ENCODE results near the gene DGKH. TPM values are rescaled to one million over a fixed set of nuclear protein-coding genes. Genes with fewer than 3 reads are reported as not detected.

DGKH gene
- total and polyA plus RNA-seq, 9 of the 15 experiments (the other 6 are each of a cell fraction or from before 2014, with no cell fraction given): 0.38 to 4.4 (median 3.1) TPM

DNA sequence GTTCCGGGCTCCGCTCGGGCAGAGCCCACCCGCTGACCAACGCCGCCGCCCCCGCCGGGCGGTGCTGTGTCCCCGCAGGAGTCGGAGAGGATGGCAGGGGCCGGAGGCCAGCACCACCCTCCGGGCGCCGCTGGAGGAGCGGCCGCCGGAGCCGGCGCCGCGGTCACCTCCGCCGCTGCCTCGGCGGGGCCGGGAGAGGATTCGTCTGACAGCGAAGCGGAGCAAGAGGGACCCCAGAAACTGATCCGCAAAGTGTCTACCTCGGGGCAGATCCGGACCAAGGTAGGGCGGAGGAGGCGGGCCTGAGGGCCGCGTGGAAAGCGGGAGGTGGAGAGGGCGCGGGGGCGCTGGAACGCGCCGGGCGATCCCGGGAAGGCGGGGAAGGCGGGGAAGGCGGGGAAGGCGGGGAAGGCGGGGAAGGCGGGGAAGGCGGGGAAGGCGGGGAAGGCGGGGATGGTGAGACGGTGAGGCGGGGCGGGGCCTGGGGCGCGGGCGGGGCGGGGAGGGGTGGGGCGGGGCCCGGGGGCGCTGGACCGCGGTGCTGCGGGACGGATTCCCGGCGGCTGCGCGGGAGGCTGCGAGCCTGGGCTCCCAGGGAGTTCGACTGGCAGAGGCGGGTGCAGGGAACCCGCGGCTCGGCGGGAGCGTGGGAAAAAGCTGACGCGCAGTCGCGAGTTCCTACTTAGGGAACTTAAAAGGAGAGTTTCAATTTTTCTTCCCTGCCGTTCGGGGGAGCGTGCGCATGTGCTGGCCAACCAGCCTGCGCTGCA lies 421 bp downstream of the DGKH start (continued):
- TF ChIP-seq, protein P1, sequence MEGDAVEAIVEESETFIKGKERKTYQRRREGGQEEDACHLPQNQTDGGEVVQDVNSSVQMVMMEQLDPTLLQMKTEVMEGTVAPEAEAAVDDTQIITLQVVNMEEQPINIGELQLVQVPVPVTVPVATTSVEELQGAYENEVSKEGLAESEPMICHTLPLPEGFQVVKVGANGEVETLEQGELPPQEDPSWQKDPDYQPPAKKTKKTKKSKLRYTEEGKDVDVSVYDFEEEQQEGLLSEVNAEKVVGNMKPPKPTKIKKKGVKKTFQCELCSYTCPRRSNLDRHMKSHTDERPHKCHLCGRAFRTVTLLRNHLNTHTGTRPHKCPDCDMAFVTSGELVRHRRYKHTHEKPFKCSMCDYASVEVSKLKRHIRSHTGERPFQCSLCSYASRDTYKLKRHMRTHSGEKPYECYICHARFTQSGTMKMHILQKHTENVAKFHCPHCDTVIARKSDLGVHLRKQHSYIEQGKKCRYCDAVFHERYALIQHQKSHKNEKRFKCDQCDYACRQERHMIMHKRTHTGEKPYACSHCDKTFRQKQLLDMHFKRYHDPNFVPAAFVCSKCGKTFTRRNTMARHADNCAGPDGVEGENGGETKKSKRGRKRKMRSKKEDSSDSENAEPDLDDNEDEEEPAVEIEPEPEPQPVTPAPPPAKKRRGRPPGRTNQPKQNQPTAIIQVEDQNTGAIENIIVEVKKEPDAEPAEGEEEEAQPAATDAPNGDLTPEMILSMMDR (IDR thresholded peaks at IDR 0.05 in 2 of 3, conservative IDR thresholded peaks at IDR 0.05 in 1 of 3; ENCODE audit: insufficient read depth in 2 of 3, low read depth in 1 of 3, low read length in 3 of 3): peak in 2 of 3 experiments; percentile 36 to 73; a peak in 4 of 6 replicates
- no peak for TF ChIP-seq SREBF2 (CRISPR knock-in tag; IDR thresholded peaks at IDR 0.05)
- TF ChIP-seq MYC (IDR thresholded peaks at IDR 0.05; ENCODE audit: low read depth, low read length): peak; percentile 27
- TF ChIP-seq MYC (CRISPR knock-in tag; IDR thresholded peaks at IDR 0.05; ENCODE audit: borderline replicate concordance, low read depth): no peak
- 0 out of 2 replicates have a peak, but pooled peaks have one; percentile 47 for TF ChIP-seq SUPT5H (IDR thresholded peaks at IDR 0.05)
- TF ChIP-seq TAF1 (IDR thresholded peaks at IDR 0.05; ENCODE audit: control insufficient read depth, extremely low read depth, insufficient read depth, low read length, severe bottlenecking): peak; percentile 36
- TF ChIP-seq HDAC1 (IDR thresholded peaks at IDR 0.05): peak in 1 of 2 experiments; percentile 53; a peak in 1 of 4 replicates
- TF ChIP-seq SMAD3 (CRISPR knock-in tag; conservative IDR thresholded peaks at IDR 0.05): no peak
- TF ChIP-seq ESRRA (IDR thresholded peaks at IDR 0.05; ENCODE audit: borderline replicate concordance, low read depth): 0 out of 2 replicates have a peak, but pooled peaks have one; percentile 12
- no peak for TF ChIP-seq ZNF445 (CRISPR knock-in tag; IDR thresholded peaks at IDR 0.05; ENCODE audit: low read depth)
- no peak for TF ChIP-seq SMAD1 (IDR thresholded peaks at IDR 0.05; ENCODE audit: low read depth, low read length, partially characterized antibody)
- TF ChIP-seq, protein P2, sequence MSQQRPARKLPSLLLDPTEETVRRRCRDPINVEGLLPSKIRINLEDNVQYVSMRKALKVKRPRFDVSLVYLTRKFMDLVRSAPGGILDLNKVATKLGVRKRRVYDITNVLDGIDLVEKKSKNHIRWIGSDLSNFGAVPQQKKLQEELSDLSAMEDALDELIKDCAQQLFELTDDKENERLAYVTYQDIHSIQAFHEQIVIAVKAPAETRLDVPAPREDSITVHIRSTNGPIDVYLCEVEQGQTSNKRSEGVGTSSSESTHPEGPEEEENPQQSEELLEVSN (IDR thresholded peaks at IDR 0.05; ENCODE audit: borderline replicate concordance in 1 of 2, extremely low read depth in 1 of 2, insufficient read depth in 1 of 2, insufficient read length in 1 of 2, low read depth in 1 of 2, low read length in 1 of 2, poor library complexity in 1 of 2, severe bottlenecking in 1 of 2): no peak
- TF ChIP-seq CBX1 (IDR thresholded peaks at IDR 0.05; ENCODE audit: low read depth): 0 out of 2 replicates have a peak, but pooled peaks have one; percentile 11
- peak; percentile 11 for TF ChIP-seq RBBP5 (IDR thresholded peaks at IDR 0.05; ENCODE audit: borderline replicate concordance, insufficient read depth, low read length, poor library complexity, severe bottlenecking)
- TF ChIP-seq RB1 (IDR thresholded peaks at IDR 0.05; ENCODE audit: low read depth): peak; percentile 26; the same call in 1 of the 2 replicates
- peak; percentile 69 for TF ChIP-seq POLR2A (conservative IDR thresholded peaks at IDR 0.05)
- no peak for TF ChIP-seq ZNF785 (CRISPR knock-in tag; IDR thresholded peaks at IDR 0.05)
- peak; percentile 65; the same call in 1 of the 2 replicates for TF ChIP-seq PHF8 (IDR thresholded peaks at IDR 0.05; ENCODE audit: borderline replicate concordance, low read length)
- no peak for TF ChIP-seq ZNF282 (CRISPR knock-in tag; IDR thresholded peaks at IDR 0.05)
- TF ChIP-seq, protein P3, sequence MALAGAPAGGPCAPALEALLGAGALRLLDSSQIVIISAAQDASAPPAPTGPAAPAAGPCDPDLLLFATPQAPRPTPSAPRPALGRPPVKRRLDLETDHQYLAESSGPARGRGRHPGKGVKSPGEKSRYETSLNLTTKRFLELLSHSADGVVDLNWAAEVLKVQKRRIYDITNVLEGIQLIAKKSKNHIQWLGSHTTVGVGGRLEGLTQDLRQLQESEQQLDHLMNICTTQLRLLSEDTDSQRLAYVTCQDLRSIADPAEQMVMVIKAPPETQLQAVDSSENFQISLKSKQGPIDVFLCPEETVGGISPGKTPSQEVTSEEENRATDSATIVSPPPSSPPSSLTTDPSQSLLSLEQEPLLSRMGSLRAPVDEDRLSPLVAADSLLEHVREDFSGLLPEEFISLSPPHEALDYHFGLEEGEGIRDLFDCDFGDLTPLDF (CRISPR knock-in tag; IDR thresholded peaks at IDR 0.05): no peak
- TF ChIP-seq, protein P4, sequence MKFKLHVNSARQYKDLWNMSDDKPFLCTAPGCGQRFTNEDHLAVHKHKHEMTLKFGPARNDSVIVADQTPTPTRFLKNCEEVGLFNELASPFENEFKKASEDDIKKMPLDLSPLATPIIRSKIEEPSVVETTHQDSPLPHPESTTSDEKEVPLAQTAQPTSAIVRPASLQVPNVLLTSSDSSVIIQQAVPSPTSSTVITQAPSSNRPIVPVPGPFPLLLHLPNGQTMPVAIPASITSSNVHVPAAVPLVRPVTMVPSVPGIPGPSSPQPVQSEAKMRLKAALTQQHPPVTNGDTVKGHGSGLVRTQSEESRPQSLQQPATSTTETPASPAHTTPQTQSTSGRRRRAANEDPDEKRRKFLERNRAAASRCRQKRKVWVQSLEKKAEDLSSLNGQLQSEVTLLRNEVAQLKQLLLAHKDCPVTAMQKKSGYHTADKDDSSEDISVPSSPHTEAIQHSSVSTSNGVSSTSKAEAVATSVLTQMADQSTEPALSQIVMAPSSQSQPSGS (CRISPR knock-in tag; IDR thresholded peaks at IDR 0.05): no peak

All from K562 (cell line).